Heart right ventricle (tissue), 16 donors: ENCODE data around the gene SLC17A8. TPM values are rescaled to one million over a fixed set of nuclear protein-coding genes. Genes with fewer than 3 reads are reported as not detected.

Source experiments
- ATAC-seq, 8 donors: fragments of 200-7000 bp; cut with Tn5 transposase; one replicate each; pipeline ENCODE4 v1.9.1; 2020; ENCODE audit warnings: mild to moderate bottlenecking in 8 of 8, moderate library complexity in 8 of 8, moderate number of reproducible peaks in 1 of 8
- DNase-seq, 2 donors: peaks; one replicate each; pipeline ENCODE4 v3.0.0-alpha.2; 2020
- H3K27ac ChIP-seq, 10 donors: fragments of 200-600 bp; sonication (generic) in 2 of 10; one replicate each; pipeline versions ENCODE4 v1.5.0 to v1.8.0; 2020 to 2022; ENCODE audit warnings: mild to moderate bottlenecking in 3 of 10
- H3K27me3 ChIP-seq, 7 donors: fragments of 200-600 bp; one replicate each; pipeline ENCODE4 v1.8.0; 2021 to 2022; ENCODE audit warnings: mild to moderate bottlenecking in 2 of 7
- H3K36me3 ChIP-seq, 9 donors: fragments of 200-600 bp; sonication (generic) in 1 of 9; one replicate each; pipeline versions ENCODE4 v1.5.0 to v1.8.0; 2020 to 2022; ENCODE audit warnings: mild to moderate bottlenecking in 2 of 9
- H3K4me1 ChIP-seq, 9 donors: fragments of 200-600 bp; sonication (generic) in 1 of 9; one replicate each; pipeline versions ENCODE4 v1.5.0 to v1.8.0; 2020 to 2022; ENCODE audit warnings: mild to moderate bottlenecking in 4 of 9
- H3K4me3 ChIP-seq, 10 donors: fragments of 200-600 bp; sonication (generic) in 2 of 10; one replicate each; pipeline versions ENCODE4 v1.5.0 to v1.8.0; 2020 to 2022; ENCODE audit warnings: mild to moderate bottlenecking in 7 of 10, moderate library complexity in 2 of 10
- H3K9me3 ChIP-seq, 11 donors: fragments of 200-600 bp in 10 of 11; sonication (generic) in 2 of 11; one replicate each; pipeline versions ENCODE4 v1.5.0 to v1.8.0; 2013 to 2022; ENCODE audit warnings: mild to moderate bottlenecking in 2 of 11, control low read depth in 1 of 11, moderate library complexity in 1 of 11
- WGBS, 2 donors: extraction: QIAGEN DNeasy Blood & Tissue Kit; methylation state at CpG; one replicate each; pipeline ENCODE4 v1.1.7; 2013; ENCODE audit warnings: inconsistent platforms in 1 of 2; 5-methylcytosine and 5-hydroxymethylcytosine counted together
- intact Hi-C, 10 donors: fragments of 100-400 bp; cut with DNase I; formaldehyde crosslinking; loops; one replicate each; pipeline versions ENCODE4 v1.11.1 to v1.14.2; 2022
- polyA plus RNA-seq, 2 donors: library from polyadenylated mRNA; stranded (reverse); fragments of 200-250 nt; gene quantifications; one replicate each; pipeline ENCODE4 v1.2.3, GENCODE V29; 2013
- total RNA-seq, 10 donors: library from RNA; stranded (reverse); fragmentation: NEBNext Ultra II Directional in 3 of 10; extraction: Animal tissue kit (Norgen Biotek cat#: 25700) in 3 of 10; gene quantifications; one replicate each; pipeline versions ENCODE4 v1.2.1 to v1.2.4, GENCODE V29; 2021 to 2023
- TF ChIP-seq, protein P1 (sequence below), 9 donors: fragments of 200-600 bp; sonication (generic) in 2 of 9; IDR thresholded peaks; one replicate each; pipeline versions ENCODE4 v1.5.0 to v1.8.0; 2021 to 2022; ENCODE audit warnings: antibody characterized with exemption in 9 of 9, mild to moderate bottlenecking in 5 of 9, moderate library complexity in 1 of 9
- donor health status: Arrhythmogenic right ventricular cardiomyopathy.
- donor health status: ischemic (EF 13 %, LVEDD 7.1; RV severe dilation, severe dysfunction).
- donor health status: healthy with polysubstance abuse.
- donor health status: DM: no; HTN: yes; CAD: no.
- donor health status: DM: no; HTN: no; CAD: no.
- donor health status: ischemic (EF 25% LVEDD 6.9; RV normal size, moderate dysfunction).
- donor health status: ischemic (EF 25% LVEDD 5.7; RV mildly dilated, moderate dysfunction).
- donor health status: healthy.
- donor health status: DM: yes; HTN: yes; CAD: no.
- donor health status: Ischemic cardiomyopathy.
- donor health status: ischemic (EF 35%, LVEDD 5.7; RV mildly dilated, moderate dysfunction).
- donor health status: nonischemic (EF 11% LVEDD 7.7; RV severe dilation, severe dysfunction).
- donor health status: DM: yes; HTN: yes; CAD: no.
- donor health status: PGD.
- donor health status: ischemic (EF 29% LVEDD 5.4; RV normal size, mild dysfunction).
- donor health status: nonischemic (EF 23%, LVEDD 6.1; RV moderate dilation, normal function).

The SLC17A8 gene
- total and polyA plus RNA-seq, 12 donors, result 0.08 to 0.17 TPM; not detected in 10

DNA sequence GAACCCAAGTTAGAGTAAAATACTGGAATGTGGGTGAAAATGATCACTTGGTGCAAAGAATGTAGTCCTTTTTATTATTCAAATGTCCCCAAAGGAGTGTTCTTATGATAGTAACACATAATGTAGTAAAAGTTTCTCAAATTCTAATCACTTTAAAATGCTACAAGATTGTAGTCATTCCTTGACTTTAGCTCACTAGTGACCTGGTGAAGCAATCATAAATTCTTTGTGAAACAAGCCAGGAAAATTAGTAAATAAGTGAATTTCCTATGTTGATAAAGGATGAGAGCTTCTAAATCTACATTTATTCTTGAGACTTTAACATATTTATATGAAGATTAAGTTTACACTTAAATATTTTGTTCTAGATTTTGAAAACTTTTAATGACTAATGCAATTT lies 30.7 kb upstream of the SLC17A8 start:
- Histone ChIP-seq H3K9me3 (no peaks in the 10 kb centered on the region), H3K27me3 (no peaks in the 10 kb centered on the region), H3K4me1 (no peaks in the 10 kb centered on the region), H3K4me3 (no peak overlapping the region), H3K27ac (no peak overlapping the region), H3K36me3 (peaks cover 0 to 96% (median 18%) of the 10 kb centered on the region in 9 donors)
- ATAC-seq (no peak), DNase-seq (no peak)
- TF ChIP-seq, protein P1, sequence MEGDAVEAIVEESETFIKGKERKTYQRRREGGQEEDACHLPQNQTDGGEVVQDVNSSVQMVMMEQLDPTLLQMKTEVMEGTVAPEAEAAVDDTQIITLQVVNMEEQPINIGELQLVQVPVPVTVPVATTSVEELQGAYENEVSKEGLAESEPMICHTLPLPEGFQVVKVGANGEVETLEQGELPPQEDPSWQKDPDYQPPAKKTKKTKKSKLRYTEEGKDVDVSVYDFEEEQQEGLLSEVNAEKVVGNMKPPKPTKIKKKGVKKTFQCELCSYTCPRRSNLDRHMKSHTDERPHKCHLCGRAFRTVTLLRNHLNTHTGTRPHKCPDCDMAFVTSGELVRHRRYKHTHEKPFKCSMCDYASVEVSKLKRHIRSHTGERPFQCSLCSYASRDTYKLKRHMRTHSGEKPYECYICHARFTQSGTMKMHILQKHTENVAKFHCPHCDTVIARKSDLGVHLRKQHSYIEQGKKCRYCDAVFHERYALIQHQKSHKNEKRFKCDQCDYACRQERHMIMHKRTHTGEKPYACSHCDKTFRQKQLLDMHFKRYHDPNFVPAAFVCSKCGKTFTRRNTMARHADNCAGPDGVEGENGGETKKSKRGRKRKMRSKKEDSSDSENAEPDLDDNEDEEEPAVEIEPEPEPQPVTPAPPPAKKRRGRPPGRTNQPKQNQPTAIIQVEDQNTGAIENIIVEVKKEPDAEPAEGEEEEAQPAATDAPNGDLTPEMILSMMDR (IDR thresholded peaks at IDR 0.05), result no peak
- intact Hi-C loops, result no loop called here

DNA sequence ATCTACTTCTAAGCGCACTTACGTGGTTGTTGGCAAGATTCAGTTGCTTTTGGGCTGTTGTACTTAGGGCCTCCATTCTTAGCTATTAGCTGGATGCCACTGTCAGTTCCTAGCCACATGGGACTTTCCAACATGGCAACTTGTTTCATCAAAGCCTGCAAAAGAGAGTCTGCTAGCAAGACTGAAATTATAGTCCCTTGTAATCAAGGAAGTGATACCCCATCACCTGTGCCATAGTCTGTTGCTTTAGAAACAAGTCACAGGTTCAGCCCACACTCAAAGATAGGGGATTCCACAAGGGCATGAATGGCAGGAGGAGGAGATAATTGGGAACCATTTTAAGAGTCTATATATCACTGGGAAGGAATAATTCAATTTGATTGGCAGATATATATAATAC lies 27.1 kb upstream of the SLC17A8 start:
- intact Hi-C loops, result loop anchor here in 2 of 10 donors (10.0 kb wide), 2 partner anchors 55 to 95 kb away; no protein-coding TSS in a partner anchor
- H3K27me3 ChIP-seq, result no peaks in the 10 kb centered on the region
- WGBS, 2 donors, result 91 to 95% methylated on average over 2 of the region's 2 CpGs
- DNase-seq (no peak), ATAC-seq (no peak)
- TF ChIP-seq, protein P1 (IDR thresholded peaks at IDR 0.05), result no peak
- H3K27ac ChIP-seq, result no peak overlapping the region
- H3K4me3 ChIP-seq, result no peak overlapping the region
- peaks cover 0 to 99% (median 10%) of the 10 kb centered on the region in 9 donors for H3K36me3 ChIP-seq
- no peaks in the 10 kb centered on the region for H3K9me3 ChIP-seq
- H3K4me1 ChIP-seq, result no peaks in the 10 kb centered on the region

DNA sequence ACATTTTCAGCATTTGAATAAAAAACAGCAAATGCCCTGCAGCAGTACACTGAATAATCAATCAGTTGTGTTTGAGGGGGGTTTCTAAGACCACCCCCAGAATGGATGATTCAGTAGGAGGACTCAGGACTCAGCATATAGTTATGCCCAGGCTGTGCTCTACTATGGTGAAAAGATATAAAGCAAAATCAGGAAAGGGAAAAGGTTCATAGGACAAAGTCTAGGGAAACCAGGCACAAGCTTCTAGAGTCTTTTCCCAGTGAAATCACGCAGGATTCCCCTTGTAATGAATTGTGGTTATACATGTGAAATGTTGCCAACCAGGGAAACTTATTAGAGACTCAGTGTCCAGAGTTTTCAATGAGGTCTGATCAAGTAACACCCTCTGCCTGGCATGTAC lies 25.0 kb upstream of the SLC17A8 start:
- Histone ChIP-seq H3K4me3 (no peak overlapping the region), H3K27ac (no peak overlapping the region), H3K4me1 (no peaks in the 10 kb centered on the region), H3K9me3 (no peaks in the 10 kb centered on the region), H3K27me3 (no peaks in the 10 kb centered on the region), H3K36me3 (peaks cover 0 to 100% (median 20%) of the 10 kb centered on the region in 9 donors)
- TF ChIP-seq, protein P1 (IDR thresholded peaks at IDR 0.05), result no peak
- WGBS, 2 donors, result 85 to 92% methylated on average over 1 of the region's 1 CpG
- intact Hi-C loops, result loop anchor here in 2 of 10 donors (10.0 kb wide), 2 partner anchors 57 to 97 kb away; no protein-coding TSS in a partner anchor
- DNase-seq, result no peak
- ATAC-seq, result no peak

- Histone ChIP-seq H3K36me3 (peaks cover 0 to 100% (median 20%) of the 10 kb centered on the region in 9 donors), H3K4me1 (no peaks in the 10 kb centered on the region), H3K9me3 (no peaks in the 10 kb centered on the region), H3K4me3 (no peak overlapping the region), H3K27ac (no peak overlapping the region), H3K27me3 (no peaks in the 10 kb centered on the region)
- DNase-seq, result no peak
- TF ChIP-seq, protein P1 (IDR thresholded peaks at IDR 0.05), result no peak
- 88 to 89% methylated on average over 2 of the region's 2 CpGs for WGBS, 2 donors
- no peak for ATAC-seq
- intact Hi-C loops, result loop anchor here in 2 of 10 donors (10.0 kb wide), 2 partner anchors 58 to 98 kb away; no protein-coding TSS in a partner anchor
These were observed 24.0 kb upstream of the SLC17A8 start for GRCh38 chr12:100332852-100333251.
